Ovary (tissue), 9 donors: ENCODE data around the gene SHROOM3. TPM values are rescaled to one million over a fixed set of nuclear protein-coding genes. Genes with fewer than 3 reads are reported as not detected.

Experiments used
- DNase-seq, 5 donors: peaks; one replicate each; pipeline ENCODE4 v3.0.0-alpha.2; 2019 to 2020
- H3K27ac ChIP-seq, 2 donors: fragments of 200-600 bp; one replicate each; pipeline versions ENCODE4 v1.5.1 to v1.8.0; 2019 to 2022
- H3K27me3 ChIP-seq: fragments of 200-600 bp; one replicate; pipeline ENCODE4 v1.8.0; 2022
- H3K36me3 ChIP-seq: fragments of 200-600 bp; sonication (generic); one replicate; pipeline ENCODE4 v1.5.1; 2019
- H3K4me1 ChIP-seq: one replicate; pipeline ENCODE4 v1.8.1; 2013; ENCODE audit warnings: mild to moderate bottlenecking, moderate library complexity; ENCODE audit not compliant: insufficient read depth
- H3K4me3 ChIP-seq: fragments of 200-600 bp; sonication (generic); one replicate; pipeline ENCODE4 v1.5.1; 2017
- H3K9me3 ChIP-seq, 2 donors: fragments of 200-600 bp in 1 of 2; sonication (generic) in 1 of 2; one replicate each; pipeline versions ENCODE4 v1.5.1 to v1.8.1; 2013 to 2019; ENCODE audit warnings: mild to moderate bottlenecking in 1 of 2, moderate library complexity in 1 of 2
- EP300 ChIP-seq: sonication (generic); formaldehyde crosslinking; IDR thresholded peaks from one replicate; pipeline ENCODE4 v1.6.1; 2017; ENCODE audit warnings: antibody characterized with exemption
- POLR2A ChIP-seq: fragments of 450-650 bp; IDR thresholded peaks from one replicate; pipeline ENCODE4 v1.6.1; 2017; ENCODE audit warnings: antibody characterized with exemption, mild to moderate bottlenecking, moderate library complexity
- WGBS, 3 donors: extraction: QIAGEN DNeasy Blood & Tissue Kit in 1 of 3; methylation state at CpG; one replicate each; pipeline versions ENCODE4 v1.1.5 to v1.1.7; 2013 to 2017; 5-methylcytosine and 5-hydroxymethylcytosine counted together
- intact Hi-C, 4 donors: fragments of 100-400 bp; cut with DNase I; formaldehyde crosslinking; loops; one replicate each; pipeline versions ENCODE4 v1.11.0 to v1.15.1; 2022 to 2023
- polyA plus RNA-seq, 2 donors: library from polyadenylated mRNA; stranded (reverse); fragments of 200-250 nt in 1 of 2; fragments of 350-450 nt in 1 of 2; fragmentation: Illumina TruSeq in 1 of 2; extraction: RNeasy Lipid Tissue Mini Kit (QIAGEN cat#74804) in 1 of 2; gene quantifications; one replicate each; pipeline ENCODE4 v1.2.3, GENCODE V29; 2013 to 2014
- total RNA-seq, 7 donors: library from RNA; depleted of rRNA in 2 of 7; stranded (reverse); fragments of >200 nt in 2 of 7; fragmentation: NEBNext Ultra II Directional in 3 of 7; extraction: Animal tissue kit (Norgen Biotek cat#: 25700) in 3 of 7; gene quantifications; one replicate each; pipeline versions ENCODE4 v1.1.0 to v1.2.4, GENCODE V29; 2016 to 2023
- TF ChIP-seq, protein P1 (sequence below), 3 donors: fragments of 450-650 bp in 2 of 3; fragments of 200-600 bp in 1 of 3; IDR thresholded peaks; one replicate each; pipeline versions ENCODE4 v1.5.1 to v1.8.0; 2016 to 2022; ENCODE audit warnings: antibody characterized with exemption in 3 of 3, mild to moderate bottlenecking in 1 of 3
- donor health status: DM: no; HTN: no; CAD: no; lungs with moderate emphysema.
- donor health status: DM: no; HTN: no; CAD: no.
- donor health status: Bipolar disorder and iron deficiency.
- donor health status: DM: yes; HTN: yes; CAD: no.
- donor health status: DM: no; HTN: no; CAD: no.
- donor health status: DM: yes; HTN: yes; CAD: no.

SHROOM3 gene
- total and polyA plus RNA-seq, 9 donors, result 0.80 to 70.1 (median 3.8) TPM

GRCh38 chr4:76628251-76628650, 193.2 kb downstream of the SHROOM3 start:
- Histone ChIP-seq H3K4me1 (peaks cover 4% of the 10 kb centered on the region), H3K27me3 (no peaks in the 10 kb centered on the region), H3K36me3 (no peaks in the 10 kb centered on the region), H3K9me3 (no peaks in the 10 kb centered on the region), H3K27ac (no peak overlapping the region), H3K4me3 (no peak overlapping the region)
- intact Hi-C loops, result no loop called here
- no peak for DNase-seq
- 29 to 89% (median 76%) methylated on average over 1 of the region's 1 CpG for WGBS, 3 donors
- TF ChIP-seq EP300 (no peak), POLR2A (no peak)
- TF ChIP-seq, protein P1, sequence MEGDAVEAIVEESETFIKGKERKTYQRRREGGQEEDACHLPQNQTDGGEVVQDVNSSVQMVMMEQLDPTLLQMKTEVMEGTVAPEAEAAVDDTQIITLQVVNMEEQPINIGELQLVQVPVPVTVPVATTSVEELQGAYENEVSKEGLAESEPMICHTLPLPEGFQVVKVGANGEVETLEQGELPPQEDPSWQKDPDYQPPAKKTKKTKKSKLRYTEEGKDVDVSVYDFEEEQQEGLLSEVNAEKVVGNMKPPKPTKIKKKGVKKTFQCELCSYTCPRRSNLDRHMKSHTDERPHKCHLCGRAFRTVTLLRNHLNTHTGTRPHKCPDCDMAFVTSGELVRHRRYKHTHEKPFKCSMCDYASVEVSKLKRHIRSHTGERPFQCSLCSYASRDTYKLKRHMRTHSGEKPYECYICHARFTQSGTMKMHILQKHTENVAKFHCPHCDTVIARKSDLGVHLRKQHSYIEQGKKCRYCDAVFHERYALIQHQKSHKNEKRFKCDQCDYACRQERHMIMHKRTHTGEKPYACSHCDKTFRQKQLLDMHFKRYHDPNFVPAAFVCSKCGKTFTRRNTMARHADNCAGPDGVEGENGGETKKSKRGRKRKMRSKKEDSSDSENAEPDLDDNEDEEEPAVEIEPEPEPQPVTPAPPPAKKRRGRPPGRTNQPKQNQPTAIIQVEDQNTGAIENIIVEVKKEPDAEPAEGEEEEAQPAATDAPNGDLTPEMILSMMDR (IDR thresholded peaks at IDR 0.05), result no peak

- H3K27me3 ChIP-seq, result no peaks in the 10 kb centered on the region
- no peak for TF ChIP-seq POLR2A
- TF ChIP-seq EP300, result no peak
- TF ChIP-seq, protein P1 (IDR thresholded peaks at IDR 0.05), result no peak
- H3K27ac ChIP-seq, result no peak overlapping the region
- intact Hi-C loops, result no loop called here
- no peak for DNase-seq
- H3K9me3 ChIP-seq, result no peaks in the 10 kb centered on the region
- H3K4me3 ChIP-seq, result no peak overlapping the region
- 95 to 98% (median 97%) methylated on average over 1 of the region's 1 CpG for WGBS, 3 donors
- H3K4me1 ChIP-seq, result peaks cover 2% of the 10 kb centered on the region
- no peaks in the 10 kb centered on the region for H3K36me3 ChIP-seq
Observed at GRCh38 chr4:76630741-76631140, 195.7 kb downstream of the SHROOM3 start.

- Histone ChIP-seq H3K36me3 (no peaks in the 10 kb centered on the region), H3K27me3 (no peaks in the 10 kb centered on the region), H3K4me3 (no peak overlapping the region), H3K4me1 (peaks cover 2% of the 10 kb centered on the region), H3K9me3 (no peaks in the 10 kb centered on the region), H3K27ac (no peak overlapping the region)
- WGBS, 3 donors, result 9 to 22% (median 11%) methylated on average over 3 of the region's 3 CpGs
- TF ChIP-seq, protein P1 (IDR thresholded peaks at IDR 0.05), result no peak
- TF ChIP-seq EP300, result no peak
- DNase-seq, result no peak
- intact Hi-C loops, result no loop called here
Observed at GRCh38 chr4:76634220-76634619, 199.2 kb downstream of the SHROOM3 start.

GRCh38 chr4:76637712-76638361, 202.8 kb downstream of the SHROOM3 start:
- intact Hi-C loops, result no loop called here
- Histone ChIP-seq H3K27me3 (no peaks in the 10 kb centered on the region), H3K4me1 (peaks cover 2% of the 10 kb centered on the region), H3K4me3 (no peak overlapping the region), H3K36me3 (no peaks in the 10 kb centered on the region), H3K27ac (no peak overlapping the region), H3K9me3 (no peaks in the 10 kb centered on the region)
- DNase-seq, result no peak
- no peak for TF ChIP-seq POLR2A
- TF ChIP-seq, protein P1 (IDR thresholded peaks at IDR 0.05), result no peak
- 79 to 85% (median 84%) methylated on average over 5 of the region's 5 CpGs for WGBS, 3 donors
